GM12801 (cell line): ENCODE measurements around the gene C10orf71.

Experiments
- CTCF ChIP-seq: IDR thresholded peaks from one replicate; pipeline ENCODE4 v1.5.1; 2011; ENCODE audit warnings: control low read depth; ENCODE audit not compliant: insufficient read length; ENCODE audit errors: extremely low read depth

C10orf71 gene

DNA sequence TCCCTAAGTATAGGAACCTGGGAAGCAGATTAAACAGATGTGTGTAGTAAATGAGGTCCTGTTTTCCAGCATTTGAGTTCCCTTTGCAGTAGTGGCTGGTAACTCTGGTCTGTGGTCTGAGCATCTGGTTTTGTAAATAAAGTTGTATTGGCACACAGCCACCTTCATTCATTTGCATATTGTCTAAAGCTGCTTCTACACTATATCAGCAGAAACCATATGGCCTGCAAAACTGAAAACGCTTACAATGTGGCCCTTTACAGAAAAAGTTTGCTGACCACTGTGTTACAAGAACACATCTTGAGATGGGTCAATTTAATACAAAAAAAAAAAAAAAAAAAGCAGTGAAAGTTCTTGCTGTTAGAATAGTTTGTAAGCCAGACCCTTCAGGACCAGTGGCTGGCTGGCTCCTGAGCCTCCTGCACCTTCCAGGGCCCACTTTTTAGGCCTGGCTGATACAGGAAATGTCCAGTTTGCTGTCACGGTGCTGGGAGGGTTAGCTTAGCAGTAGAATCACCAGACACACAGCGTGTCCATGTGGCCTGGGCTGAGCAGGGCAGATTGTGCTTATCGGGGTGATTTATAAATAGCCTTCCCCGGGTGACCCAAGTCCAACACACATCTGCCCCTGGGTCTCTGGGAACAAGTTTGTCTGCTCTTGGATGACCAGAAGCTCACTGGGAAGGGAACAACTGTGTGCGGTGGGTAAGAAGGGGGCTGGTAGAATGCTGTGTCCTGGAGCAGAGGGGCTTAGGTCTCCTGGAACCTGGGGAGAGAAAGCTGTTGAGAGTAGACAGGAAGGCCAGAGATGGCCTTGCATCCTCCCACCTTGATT is 1.4 kb downstream of the C10orf71 start:
- no peak for TF ChIP-seq CTCF

DNA sequence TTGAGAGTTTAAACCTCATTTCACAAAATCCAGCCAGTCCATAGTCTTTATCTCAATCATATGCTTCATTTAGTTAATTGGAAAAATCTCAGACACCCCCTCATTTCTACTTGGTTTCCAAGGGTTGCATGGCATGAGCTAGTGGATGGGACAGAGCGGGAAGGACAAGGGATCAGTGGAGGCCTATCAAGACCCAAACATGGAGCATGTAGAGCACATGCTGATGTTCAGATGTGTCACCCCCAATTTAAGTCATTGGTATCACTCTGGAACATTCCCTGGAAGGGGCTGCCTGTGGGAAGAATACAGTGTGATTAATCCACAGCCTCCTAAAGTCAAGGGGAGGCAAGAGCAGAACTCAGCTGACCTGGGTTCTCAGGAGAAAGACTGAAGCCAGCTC is 2.3 kb downstream of the C10orf71 start:
- no peak for TF ChIP-seq CTCF

DNA sequence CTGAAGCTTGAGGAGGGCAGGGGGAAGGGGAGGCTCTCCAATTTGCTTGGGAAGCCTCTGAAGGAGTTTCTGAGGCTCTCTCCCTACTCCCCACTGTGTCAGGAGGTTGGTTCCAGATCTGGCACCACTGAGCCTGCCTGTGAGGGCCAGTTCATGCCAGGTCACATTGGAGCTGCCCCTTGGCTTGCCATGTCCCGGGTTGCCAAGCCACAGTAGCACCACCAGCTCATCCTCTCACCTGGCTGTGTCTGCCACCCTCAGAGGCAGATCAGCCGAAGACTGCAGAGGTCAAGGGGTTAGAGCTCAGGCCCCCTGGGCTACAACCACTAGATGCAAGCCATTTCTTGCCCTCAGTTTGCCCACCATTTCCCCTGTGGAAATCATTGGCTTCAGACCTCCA is 3.1 kb downstream of the C10orf71 start:
- no peak for TF ChIP-seq CTCF

- no peak for TF ChIP-seq CTCF
Observed at GRCh38 chr10:49303711-49304110, 4.7 kb downstream of the C10orf71 start.

- TF ChIP-seq CTCF: no peak
Observed at GRCh38 chr10:49304137-49304536, 5.2 kb downstream of the C10orf71 start.

DNA sequence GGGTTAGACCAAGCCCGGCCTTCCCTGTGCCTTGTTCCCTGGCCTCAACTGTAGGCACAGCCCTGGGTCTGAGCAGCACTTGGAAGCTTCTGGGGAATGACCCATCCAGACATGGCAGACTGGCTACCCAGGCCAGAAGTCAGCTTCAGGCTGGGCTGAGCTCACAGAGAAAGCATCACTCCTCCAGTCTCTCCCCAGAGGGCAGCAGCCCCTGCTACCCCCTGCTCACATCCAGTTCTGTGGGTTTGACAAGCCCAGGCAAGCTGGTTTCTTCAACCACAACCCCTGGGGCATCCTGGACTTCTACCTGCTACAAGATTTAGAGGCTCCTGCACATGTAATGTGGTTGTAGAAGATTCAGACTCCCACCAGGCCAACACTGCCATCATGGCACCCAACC is 9.0 kb downstream of the C10orf71 start:
- TF ChIP-seq CTCF: no peak

DNA sequence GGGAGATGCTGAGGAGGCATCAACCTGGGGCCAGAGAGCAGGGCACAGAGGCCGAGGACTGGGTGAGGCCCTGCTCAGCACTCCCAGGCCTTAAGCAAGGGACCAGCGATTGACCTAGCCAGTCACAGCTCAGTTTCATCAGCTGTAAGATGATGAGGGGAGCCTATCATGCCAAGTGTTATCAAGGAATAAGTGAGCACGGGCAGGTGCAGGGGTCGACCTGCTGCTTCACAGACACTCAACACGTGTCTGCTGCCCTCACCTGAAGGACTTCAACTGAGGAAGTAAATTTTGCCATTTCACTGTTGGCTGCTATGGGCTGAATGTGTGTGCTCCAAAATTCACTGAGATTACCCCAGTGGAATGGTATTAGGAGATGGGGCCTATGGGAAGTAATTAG is 9.9 kb downstream of the C10orf71 start:
- TF ChIP-seq CTCF: no peak
